Measurements from ENCODE around the gene PKDCC.

PKDCC gene

GRCh38 chr2:42036413-42036812 lies 11.4 kb upstream of the PKDCC start:
- no peak for TF ChIP-seq CTCF (IDR thresholded peaks at IDR 0.05; ENCODE audit: low read depth, low read length, missing control alignments)
- no peak for DNase-seq (ENCODE audit: extremely low read depth, low read depth)
- no peak overlapping the region for H3K4me3 ChIP-seq (replicated peaks; ENCODE audit: low read depth, low read length)

GRCh38 chr2:42036940-42037339 lies 10.9 kb upstream of the PKDCC start:
- no peak for TF ChIP-seq CTCF (IDR thresholded peaks at IDR 0.05; ENCODE audit: low read depth, low read length, missing control alignments)

GRCh38 chr2:42040643-42041278 lies 7.1 kb upstream of the PKDCC start:
- H3K4me3 ChIP-seq (replicated peaks; ENCODE audit: low read depth, low read length), result no peak overlapping the region
- no peak for DNase-seq (ENCODE audit: extremely low read depth, low read depth)
- TF ChIP-seq CTCF (IDR thresholded peaks at IDR 0.05; ENCODE audit: low read depth, low read length, missing control alignments), result peak; percentile 3

More at GRCh38 chr2:42036940-42037339, 10.9 kb upstream of the PKDCC start:
- H3K4me3 ChIP-seq (replicated peaks; ENCODE audit: low read depth, low read length), result no peak overlapping the region
- DNase-seq (ENCODE audit: extremely low read depth, low read depth), result no peak

GRCh38 chr2:42041377-42042127 lies 6.3 kb upstream of the PKDCC start:
- no peak for DNase-seq (ENCODE audit: extremely low read depth, low read depth)
- no peak for TF ChIP-seq CTCF (IDR thresholded peaks at IDR 0.05; ENCODE audit: low read depth, low read length, missing control alignments)
- no peak overlapping the region for H3K4me3 ChIP-seq (replicated peaks; ENCODE audit: low read depth, low read length)

GRCh38 chr2:42042631-42043355 lies 5.0 kb upstream of the PKDCC start:
- DNase-seq (ENCODE audit: extremely low read depth, low read depth), result no peak
- no peak for TF ChIP-seq CTCF (IDR thresholded peaks at IDR 0.05; ENCODE audit: low read depth, low read length, missing control alignments)
- no peak overlapping the region for H3K4me3 ChIP-seq (replicated peaks; ENCODE audit: low read depth, low read length)

GRCh38 chr2:42043789-42044394 lies 3.9 kb upstream of the PKDCC start:
- DNase-seq (ENCODE audit: extremely low read depth, low read depth), result no peak
- no peak for TF ChIP-seq CTCF (IDR thresholded peaks at IDR 0.05; ENCODE audit: low read depth, low read length, missing control alignments)

More at GRCh38 chr2:42043789-42044394, 3.9 kb upstream of the PKDCC start:
- H3K4me3 ChIP-seq (replicated peaks; ENCODE audit: low read depth, low read length), result no peak overlapping the region
